Activated effector memory CD4-positive, alpha-beta T cell treated with anti-CD3 and anti-CD28 coated beads, Interleukin-2, amount 50 U/mL, for 16 hours (primary cell): ENCODE data around the gene ADSS1.

Experiments
- DNase-seq: peaks from one replicate; pipeline ENCODE4 v3.0.0-alpha.2; 2020

Gene ADSS1

GRCh38 chr14:104687601-104688504 lies 36.2 kb upstream of the ADSS1 start:
- DNase-seq, result no peak

- DNase-seq, result no peak
Measured at GRCh38 chr14:104688505-104689108, 35.4 kb upstream of the ADSS1 start.

- peak; percentile 82 for DNase-seq
Measured at GRCh38 chr14:104689109-104689880, 34.7 kb upstream of the ADSS1 start, which contains the start of gene INF2. INF2 (plus strand) TSS chr14:104689618; CDS start chr14:104701366, 11,748 bp downstream.

GRCh38 chr14:104689881-104690711 lies 33.9 kb upstream of the ADSS1 start:
- no peak for DNase-seq

- no peak for DNase-seq
Measured at GRCh38 chr14:104690861-104691455, 33.1 kb upstream of the ADSS1 start.

- DNase-seq, result no peak
Measured at GRCh38 chr14:104691546-104692260, 32.3 kb upstream of the ADSS1 start.

- no peak for DNase-seq
Measured at GRCh38 chr14:104692261-104692938, 31.6 kb upstream of the ADSS1 start.

GRCh38 chr14:104692939-104693315 lies 31.1 kb upstream of the ADSS1 start:
- DNase-seq, result no peak

- DNase-seq, result no peak
Measured at GRCh38 chr14:104693482-104694431, 30.3 kb upstream of the ADSS1 start.

GRCh38 chr14:104694475-104694950 lies 29.5 kb upstream of the ADSS1 start:
- DNase-seq, result no peak

GRCh38 chr14:104694991-104695659 lies 28.9 kb upstream of the ADSS1 start:
- DNase-seq, result peak; percentile 72

- DNase-seq, result no peak
Measured at GRCh38 chr14:104695660-104696000, 28.4 kb upstream of the ADSS1 start.

- DNase-seq, result no peak
Measured at GRCh38 chr14:104696671-104697316, 27.2 kb upstream of the ADSS1 start.

- no peak for DNase-seq
Measured at GRCh38 chr14:104697317-104697703, 26.7 kb upstream of the ADSS1 start.

- no peak for DNase-seq
Measured at GRCh38 chr14:104697892-104698583, 26.0 kb upstream of the ADSS1 start.

- no peak for DNase-seq
Measured at GRCh38 chr14:104698688-104699425, 25.2 kb upstream of the ADSS1 start.

- DNase-seq, result no peak
Measured at GRCh38 chr14:104699426-104699748, 24.6 kb upstream of the ADSS1 start.
